ENCODE measurements around the gene CABP4.
"Not testable (repeated sequence)": the region's sequence is repeated elsewhere in the genome, so short reads cannot be mapped to it uniquely, and the experiment has no call there.

Gene CABP4

GRCh38 chr11:67482275-67482826 lies 27.2 kb downstream of the CABP4 start:
- DNase-seq (ENCODE audit: low read depth): no peak

GRCh38 chr11:67482827-67483798 lies 28.0 kb downstream of the CABP4 start, which contains the start of gene AIP:
TSS of gene AIP (plus strand) at chr11:67483026. CDS start at chr11:67483159, 133 bp downstream.
- DNase-seq (ENCODE audit: low read depth): peak; percentile 91

GRCh38 chr11:67483831-67484665 lies 28.9 kb downstream of the CABP4 start:
- no peak for DNase-seq (ENCODE audit: low read depth)

- no peak for DNase-seq (ENCODE audit: low read depth)
These were observed 29.7 kb downstream of the CABP4 start for GRCh38 chr11:67484847-67485311.

GRCh38 chr11:67485873-67486361 lies 30.8 kb downstream of the CABP4 start:
- DNase-seq (ENCODE audit: low read depth): not testable (repeated sequence)

- no peak for DNase-seq (ENCODE audit: low read depth)
These were observed 31.5 kb downstream of the CABP4 start for GRCh38 chr11:67486481-67487195.

- DNase-seq (ENCODE audit: low read depth): no peak
These were observed 34.2 kb downstream of the CABP4 start for GRCh38 chr11:67489203-67489884.

GRCh38 chr11:67489885-67490726 lies 35.0 kb downstream of the CABP4 start:
- DNase-seq (ENCODE audit: low read depth): no peak

GRCh38 chr11:67490727-67491065 lies 35.5 kb downstream of the CABP4 start:
- DNase-seq (ENCODE audit: low read depth): no peak

- DNase-seq (ENCODE audit: low read depth): no peak
These were observed 36.3 kb downstream of the CABP4 start for GRCh38 chr11:67491276-67492068.

- no peak for DNase-seq (ENCODE audit: low read depth)
These were observed 37.0 kb downstream of the CABP4 start for GRCh38 chr11:67492069-67492727.

- no peak for DNase-seq (ENCODE audit: low read depth)
These were observed 37.8 kb downstream of the CABP4 start for GRCh38 chr11:67492801-67493547.

GRCh38 chr11:67493548-67494370 lies 38.6 kb downstream of the CABP4 start:
- DNase-seq (ENCODE audit: low read depth): no peak

- no peak for DNase-seq (ENCODE audit: low read depth)
These were observed 39.4 kb downstream of the CABP4 start for GRCh38 chr11:67494371-67495233.

- no peak for DNase-seq (ENCODE audit: low read depth)
These were observed 40.3 kb downstream of the CABP4 start for GRCh38 chr11:67495234-67496005.
